NK-92 (cell line): ENCODE data around the gene CHKB.
"Not testable (repeated sequence)": the region's sequence is repeated elsewhere in the genome, so short reads cannot be mapped to it uniquely, and the experiment has no call there.

Experiments used
- DNase-seq: peaks from one replicate; lab custom pipeline; 2025; ENCODE audit not compliant: unreplicated experiment; lab: John Stamatoyannopoulos, UW

Gene CHKB

GRCh38 chr22:50612168-50612527 is 29.5 kb upstream of the CHKB start:
- DNase-seq: no peak

- no peak for DNase-seq
These were observed 28.9 kb upstream of the CHKB start for GRCh38 chr22:50611341-50612060.

GRCh38 chr22:50610581-50610980 is 27.9 kb upstream of the CHKB start:
- no peak for DNase-seq

GRCh38 chr22:50610041-50610451 is 27.4 kb upstream of the CHKB start:
- no peak for DNase-seq

GRCh38 chr22:50609599-50609998 is 26.9 kb upstream of the CHKB start:
- no peak for DNase-seq

GRCh38 chr22:50608996-50609395 is 26.3 kb upstream of the CHKB start:
- no peak for DNase-seq

- not testable (repeated sequence) for DNase-seq
These were observed 25.6 kb upstream of the CHKB start for GRCh38 chr22:50608058-50608840.

- DNase-seq: no peak
These were observed 25.0 kb upstream of the CHKB start for GRCh38 chr22:50607659-50608020.

GRCh38 chr22:50606946-50607658 is 24.5 kb upstream of the CHKB start:
- DNase-seq: no peak

GRCh38 chr22:50606165-50606945 is 23.7 kb upstream of the CHKB start:
- DNase-seq: no peak

- no peak for DNase-seq
These were observed 23.0 kb upstream of the CHKB start for GRCh38 chr22:50605613-50606074.

- DNase-seq: no peak
These were observed 22.5 kb upstream of the CHKB start for GRCh38 chr22:50605002-50605612.

- DNase-seq: no peak
These were observed 21.8 kb upstream of the CHKB start for GRCh38 chr22:50604256-50605001.

- DNase-seq: no peak
These were observed 21.0 kb upstream of the CHKB start for GRCh38 chr22:50603511-50604255.

- DNase-seq: no peak
These were observed 19.7 kb upstream of the CHKB start for GRCh38 chr22:50602338-50602700.

GRCh38 chr22:50601669-50602337 is 19.2 kb upstream of the CHKB start:
- DNase-seq: no peak

- no peak for DNase-seq
These were observed 18.5 kb upstream of the CHKB start for GRCh38 chr22:50600967-50601668.

- DNase-seq: no peak
These were observed 17.9 kb upstream of the CHKB start, which contains the start of gene MAPK8IP2 for GRCh38 chr22:50600538-50600937. MAPK8IP2 (plus strand) TSS chr22:50600793; CDS start chr22:50600819, 26 bp downstream.
